ENCODE measurements around the gene RNF141. TPM values are rescaled to one million over a fixed set of nuclear protein-coding genes. Genes with fewer than 3 reads are reported as not detected.

RNF141 gene
- total and polyA plus RNA-seq, 9 donors = 8.1 to 30.0 (median 16.6) TPM

DNA sequence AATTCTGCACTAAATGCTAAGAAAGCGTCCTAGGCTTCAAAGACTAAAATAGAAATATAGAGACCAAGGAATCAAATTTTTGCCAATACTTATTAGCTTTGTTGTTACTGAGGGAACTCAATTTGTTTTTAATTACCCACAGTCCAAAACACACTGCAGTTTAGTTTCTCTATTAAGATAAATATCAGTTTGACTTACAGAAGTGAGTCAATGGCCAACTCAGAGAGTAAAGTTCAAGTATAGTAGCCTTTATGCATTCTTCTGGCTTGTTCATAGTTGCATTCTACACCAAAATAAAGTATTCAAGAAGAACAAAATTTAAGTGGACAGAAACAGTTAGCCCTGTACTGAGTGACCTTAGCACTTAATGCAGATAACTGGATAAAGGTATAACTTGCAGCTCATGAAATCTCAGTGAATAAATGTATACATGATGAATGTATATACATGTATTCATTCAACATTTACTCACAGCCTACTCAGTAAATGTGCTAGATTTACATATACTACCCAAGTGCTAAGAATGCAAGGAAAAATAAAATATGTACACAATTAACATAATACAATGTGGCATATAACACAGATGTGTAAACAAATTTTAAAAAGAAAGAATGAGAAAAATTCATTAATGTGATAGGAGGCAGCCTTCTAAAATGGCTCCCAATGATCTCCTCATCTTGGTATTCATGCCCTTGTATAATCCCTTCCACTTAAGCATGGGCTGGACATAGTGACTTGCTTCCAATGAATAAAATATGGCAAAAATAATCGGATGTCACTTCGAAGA, 9.7 kb upstream of the RNF141 start:
- intact Hi-C loops (cut with DNase I) = no loop called here
- Histone ChIP-seq H3K27me3 (no peaks in the 10 kb centered on the region), H3K27ac (no peak overlapping the region), H3K4me1 (ENCODE audit: insufficient read depth) (no peaks in the 10 kb centered on the region), H3K9me3 (no peaks in the 10 kb centered on the region), H3K4me3 (no peak overlapping the region), H3K36me3 (no peaks in the 10 kb centered on the region)
- WGBS, 3 donors = 88 to 93% (median 90%) methylated on average over 3 of the region's 3 CpGs
- no peak for TF ChIP-seq POLR2A (IDR thresholded peaks at IDR 0.05)
- no peak for TF ChIP-seq CTCF (IDR thresholded peaks at IDR 0.05)
- no peak for TF ChIP-seq EP300 (IDR thresholded peaks at IDR 0.05)
- DNase-seq = no peak

- 84 to 92% (median 85%) methylated on average over 7 of the region's 7 CpGs for WGBS, 3 donors
- no peak for DNase-seq
- intact Hi-C loops (cut with DNase I) = no loop called here
Measured at GRCh38 chr11:10544491-10545465, 3.8 kb upstream of the RNF141 start.

DNA sequence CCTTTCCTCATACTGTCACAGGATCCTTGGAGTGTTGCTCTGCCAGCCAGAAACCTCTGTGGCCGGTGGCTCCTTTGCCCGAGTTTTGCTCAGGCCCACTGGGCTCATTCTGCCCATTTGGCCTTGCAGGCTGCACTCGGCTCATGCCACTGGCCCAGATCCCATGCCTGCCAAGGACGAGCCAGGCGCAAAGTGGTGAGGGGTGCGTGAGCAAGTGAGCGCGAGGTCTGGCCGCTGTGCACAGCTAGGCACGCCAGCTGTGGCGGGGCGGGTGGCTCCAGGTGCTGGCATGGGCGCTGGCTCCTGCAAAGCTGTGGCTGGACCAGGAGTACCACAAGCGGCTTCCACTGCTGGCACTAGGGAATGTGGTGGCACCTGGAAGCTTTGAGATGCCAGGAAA, 2.8 kb upstream of the RNF141 start:
- H3K27ac ChIP-seq = no peak overlapping the region
- 91 to 97% (median 94%) methylated on average over 14 of the region's 14 CpGs for WGBS, 3 donors
- TF ChIP-seq EP300 (IDR thresholded peaks at IDR 0.05) (no peak), POLR2A (IDR thresholded peaks at IDR 0.05) (no peak), CTCF (IDR thresholded peaks at IDR 0.05) (no peak)
- intact Hi-C loops (cut with DNase I) = no loop called here
- H3K4me1 ChIP-seq (ENCODE audit: insufficient read depth) = no peaks in the 10 kb centered on the region
- H3K4me3 ChIP-seq = no peak overlapping the region
- no peaks in the 10 kb centered on the region for H3K36me3 ChIP-seq
- no peak for DNase-seq
- no peaks in the 10 kb centered on the region for H3K9me3 ChIP-seq
- H3K27me3 ChIP-seq = no peaks in the 10 kb centered on the region

More at GRCh38 chr11:10544491-10545465, 3.8 kb upstream of the RNF141 start:
- no peaks in the 10 kb centered on the region for H3K9me3 ChIP-seq
- no peaks in the 10 kb centered on the region for H3K36me3 ChIP-seq
- no peak overlapping the region for H3K4me3 ChIP-seq
- no peak for TF ChIP-seq EP300 (IDR thresholded peaks at IDR 0.05)
- no peak for TF ChIP-seq CTCF (IDR thresholded peaks at IDR 0.05)
- no peak for TF ChIP-seq POLR2A (IDR thresholded peaks at IDR 0.05)
- no peak overlapping the region for H3K27ac ChIP-seq
- H3K4me1 ChIP-seq (ENCODE audit: insufficient read depth) = no peaks in the 10 kb centered on the region
- H3K27me3 ChIP-seq = no peaks in the 10 kb centered on the region

GRCh38 chr11:10542776-10543175, 1.8 kb upstream of the RNF141 start:
- Histone ChIP-seq H3K36me3 (no peaks in the 10 kb centered on the region), H3K27ac (no peak overlapping the region), H3K9me3 (no peaks in the 10 kb centered on the region), H3K27me3 (no peaks in the 10 kb centered on the region), H3K4me3 (no peak overlapping the region), H3K4me1 (ENCODE audit: insufficient read depth) (no peaks in the 10 kb centered on the region)
- TF ChIP-seq EP300 (IDR thresholded peaks at IDR 0.05) (no peak), CTCF (IDR thresholded peaks at IDR 0.05) (no peak), POLR2A (IDR thresholded peaks at IDR 0.05) (no peak)
- intact Hi-C loops (cut with DNase I) = no loop called here
- 88 to 94% (median 93%) methylated on average over 3 of the region's 3 CpGs for WGBS, 3 donors
- DNase-seq = no peak

All from ovary (tissue), 9 donors.